HepG2 (cell line): Measurements from ENCODE around the gene IVD. TPM values are rescaled to one million over a fixed set of nuclear protein-coding genes. Genes with fewer than 3 reads are reported as not detected.

Experiments used
- CREM ChIP-seq, 2 experiments: sonication (generic) in 1 of 2; formaldehyde crosslinking in 1 of 2; IDR thresholded peaks; 2 replicates each; pipeline versions ENCODE4 v1.4.0 to v1.6.1; 2016 to 2020; ENCODE audit warnings: antibody characterized with exemption in 1 of 2, mild to moderate bottlenecking in 1 of 2, missing genetic modification reagents in 1 of 2
- GPN1 ChIP-seq: sonication (generic); formaldehyde crosslinking; IDR thresholded peaks from 2 replicates; pipeline ENCODE4 v1.5.1; 2020; ENCODE audit warnings: missing genetic modification reagents, borderline replicate concordance
- RBM22 ChIP-seq: fragments of 200-400 bp; formaldehyde crosslinking; optimal IDR thresholded peaks from 2 replicates; pipeline ENCODE3; 2017; ENCODE audit warnings: mild to moderate bottlenecking, low read length, moderate library complexity
- SIX1 ChIP-seq: sonication (generic); formaldehyde crosslinking; IDR thresholded peaks from 2 replicates; pipeline ENCODE4 v1.4.0; 2020; ENCODE audit warnings: missing genetic modification reagents, borderline replicate concordance
- SMAD3 ChIP-seq: sonication (generic); formaldehyde crosslinking; IDR thresholded peaks from 2 replicates; pipeline ENCODE4 v1.4.0; 2020; ENCODE audit warnings: missing genetic modification reagents
- SP4 ChIP-seq: sonication (generic); formaldehyde crosslinking; IDR thresholded peaks from 2 replicates; pipeline ENCODE4 v1.8.1; 2023; ENCODE audit warnings: mild to moderate bottlenecking, missing genetic modification reagents
- TOE1 ChIP-seq: sonication (generic); formaldehyde crosslinking; IDR thresholded peaks from 2 replicates; pipeline ENCODE4 v1.4.0; 2020; ENCODE audit warnings: mild to moderate bottlenecking, missing genetic modification reagents
- YEATS4 ChIP-seq: sonication (generic); formaldehyde crosslinking; IDR thresholded peaks from 2 replicates; pipeline ENCODE4 v1.4.0; 2020; ENCODE audit warnings: missing genetic modification reagents, borderline replicate concordance
- ZNF564 ChIP-seq: sonication (generic); formaldehyde crosslinking; IDR thresholded peaks from 2 replicates; pipeline ENCODE4 v1.8.1; 2023; ENCODE audit warnings: mild to moderate bottlenecking, missing genetic modification reagents
- ZNF589 ChIP-seq: sonication (generic); formaldehyde crosslinking; conservative IDR thresholded peaks from 2 replicates; pipeline ENCODE4 v1.8.0; 2022; ENCODE audit warnings: mild to moderate bottlenecking, moderate library complexity, missing genetic modification reagents
- ZNF605 ChIP-seq: sonication (generic); formaldehyde crosslinking; IDR thresholded peaks from 2 replicates; pipeline ENCODE4 v1.8.0; 2022; ENCODE audit warnings: mild to moderate bottlenecking, missing genetic modification reagents
- ZNF660 ChIP-seq: sonication (generic); formaldehyde crosslinking; IDR thresholded peaks from 2 replicates; pipeline ENCODE4 v1.5.1; 2020; ENCODE audit warnings: mild to moderate bottlenecking, low read depth, missing genetic modification reagents, borderline replicate concordance
- polyA plus RNA-seq, 8 experiments: library from polyadenylated mRNA; depleted of rRNA in 3 of 8; stranded (reverse) in 7 of 8; unstranded in 1 of 8; fragments of >200 nt; fragmentation: Illumina TruSeq in 4 of 8; extraction: Trizol in 4 of 8; gene quantifications; 2 replicates each; pipeline versions ENCODE4 v1.2.1 to v1.2.3, GENCODE V29; 2011 to 2016; ENCODE audit warnings: low read depth in 4 of 8, missing spikeins in 1 of 8, mixed read lengths in 1 of 8; ENCODE audit not compliant: insufficient read depth in 1 of 8
- total RNA-seq, 5 experiments: library from RNA; depleted of rRNA; stranded (reverse); fragments of >200 nt; fragmentation: Illumina TruSeq; extraction: Trizol; gene quantifications; 2 replicates each; pipeline ENCODE4 v1.2.3, GENCODE V29; 2016; ENCODE audit warnings: low read depth in 1 of 5
- TF ChIP-seq, protein P1 (sequence below): sonication (generic); formaldehyde crosslinking; IDR thresholded peaks from 2 replicates; pipeline ENCODE4 v1.4.0; 2020; ENCODE audit warnings: missing genetic modification reagents, borderline replicate concordance
- TF ChIP-seq, protein P2 (sequence below): sonication (generic); IDR thresholded peaks from 2 replicates; pipeline ENCODE4 v1.6.1; 2016; ENCODE audit warnings: low read depth, borderline replicate concordance
- TF ChIP-seq, protein P3 (sequence below): IDR thresholded peaks from 2 replicates; pipeline ENCODE4 v1.6.1; 2016; ENCODE audit warnings: low read depth
- TF ChIP-seq, protein P4 (sequence below): IDR thresholded peaks from 2 replicates; pipeline ENCODE4 v1.6.1; 2016; ENCODE audit warnings: mild to moderate bottlenecking, missing biosample characterization, missing genetic modification reagents
- TF ChIP-seq, protein P5 (sequence below): sonication (generic); formaldehyde crosslinking; IDR thresholded peaks from 2 replicates; pipeline ENCODE4 v1.5.1; 2020; ENCODE audit warnings: mild to moderate bottlenecking, missing genetic modification reagents
- TF ChIP-seq, protein P6 (sequence below): sonication (generic); formaldehyde crosslinking; IDR thresholded peaks from 2 replicates; pipeline ENCODE4 v1.5.0; 2020; ENCODE audit warnings: mild to moderate bottlenecking, missing genetic modification reagents, moderate library complexity

IVD gene
- total and polyA plus RNA-seq, 2 of the 13 experiments (the other 11 are each of a cell fraction or from before 2014, with no cell fraction given) = 48.0 to 53.9 TPM

DNA sequence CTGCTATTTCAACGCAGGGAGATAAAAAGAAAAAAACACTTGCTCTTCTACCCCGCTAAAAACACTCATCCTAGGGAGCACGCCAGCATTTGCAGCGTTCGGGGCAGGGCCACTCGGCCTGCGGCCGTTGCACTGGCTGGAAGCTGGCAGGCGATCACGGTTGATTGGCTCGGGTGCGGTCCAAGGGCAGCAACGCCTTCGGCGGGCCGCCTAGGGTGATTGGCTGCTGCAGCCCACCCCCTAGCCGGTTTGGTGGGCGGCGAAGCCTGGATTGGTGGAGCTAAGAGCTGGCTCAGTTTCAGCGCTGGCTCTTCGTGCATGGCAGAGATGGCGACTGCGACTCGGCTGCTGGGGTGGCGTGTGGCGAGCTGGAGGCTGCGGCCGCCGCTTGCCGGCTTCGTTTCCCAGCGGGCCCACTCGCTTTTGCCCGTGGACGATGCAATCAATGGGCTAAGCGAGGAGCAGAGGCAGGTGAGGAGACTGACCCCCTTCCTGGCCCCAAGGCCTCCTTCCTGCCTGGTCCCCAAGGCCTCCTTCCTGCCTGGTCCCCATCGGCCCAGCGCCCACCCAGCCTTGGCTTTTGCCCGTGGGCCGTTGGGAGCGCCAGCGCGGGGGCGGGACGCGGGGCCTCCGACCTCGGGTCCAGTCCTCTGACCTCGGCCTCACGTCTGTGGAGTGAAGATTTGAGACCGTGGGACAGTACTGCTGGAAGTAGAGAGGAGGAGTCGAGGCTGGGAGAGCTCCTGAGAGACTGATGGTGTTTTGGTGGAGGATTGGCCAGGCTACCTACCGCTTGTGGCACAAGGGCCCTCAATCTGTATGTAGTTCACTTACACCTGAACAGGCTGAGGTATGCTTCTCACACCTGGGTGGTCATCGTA, at the start of gene IVD (continued):
- TF ChIP-seq CREM (IDR thresholded peaks at IDR 0.05) (peak; percentile 36; the same call in 1 of the 2 replicates), CREM (CRISPR knock-in tag; IDR thresholded peaks at IDR 0.05) (no peak), ZNF589 (CRISPR knock-in tag) (no peak), GPN1 (CRISPR knock-in tag) (peak; percentile 78; the same call in 1 of the 2 replicates), SP4 (peak; percentile 71), ZNF564 (CRISPR knock-in tag) (no peak), ZNF605 (peak; percentile 84), TOE1 (CRISPR knock-in tag) (peak; percentile 85; the same call in 1 of the 2 replicates), SMAD3 (CRISPR knock-in tag) (peak; percentile 49; the same call in 1 of the 2 replicates), RBM22 (no peak), ZNF660 (CRISPR knock-in tag) (no peak), SIX1 (CRISPR knock-in tag) (no peak), YEATS4 (CRISPR knock-in tag) (peak; percentile 65)
- TF ChIP-seq, protein P1, sequence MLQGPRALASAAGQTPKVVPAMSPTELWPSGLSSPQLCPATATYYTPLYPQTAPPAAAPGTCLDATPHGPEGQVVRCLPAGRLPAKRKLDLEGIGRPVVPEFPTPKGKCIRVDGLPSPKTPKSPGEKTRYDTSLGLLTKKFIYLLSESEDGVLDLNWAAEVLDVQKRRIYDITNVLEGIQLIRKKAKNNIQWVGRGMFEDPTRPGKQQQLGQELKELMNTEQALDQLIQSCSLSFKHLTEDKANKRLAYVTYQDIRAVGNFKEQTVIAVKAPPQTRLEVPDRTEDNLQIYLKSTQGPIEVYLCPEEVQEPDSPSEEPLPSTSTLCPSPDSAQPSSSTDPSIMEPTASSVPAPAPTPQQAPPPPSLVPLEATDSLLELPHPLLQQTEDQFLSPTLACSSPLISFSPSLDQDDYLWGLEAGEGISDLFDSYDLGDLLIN = no peak
- TF ChIP-seq, protein P2, sequence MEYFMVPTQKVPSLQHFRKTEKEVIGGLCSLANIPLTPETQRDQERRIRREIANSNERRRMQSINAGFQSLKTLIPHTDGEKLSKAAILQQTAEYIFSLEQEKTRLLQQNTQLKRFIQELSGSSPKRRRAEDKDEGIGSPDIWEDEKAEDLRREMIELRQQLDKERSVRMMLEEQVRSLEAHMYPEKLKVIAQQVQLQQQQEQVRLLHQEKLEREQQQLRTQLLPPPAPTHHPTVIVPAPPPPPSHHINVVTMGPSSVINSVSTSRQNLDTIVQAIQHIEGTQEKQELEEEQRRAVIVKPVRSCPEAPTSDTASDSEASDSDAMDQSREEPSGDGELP = no peak; the same call in 1 of the 2 replicates
- TF ChIP-seq, protein P3, sequence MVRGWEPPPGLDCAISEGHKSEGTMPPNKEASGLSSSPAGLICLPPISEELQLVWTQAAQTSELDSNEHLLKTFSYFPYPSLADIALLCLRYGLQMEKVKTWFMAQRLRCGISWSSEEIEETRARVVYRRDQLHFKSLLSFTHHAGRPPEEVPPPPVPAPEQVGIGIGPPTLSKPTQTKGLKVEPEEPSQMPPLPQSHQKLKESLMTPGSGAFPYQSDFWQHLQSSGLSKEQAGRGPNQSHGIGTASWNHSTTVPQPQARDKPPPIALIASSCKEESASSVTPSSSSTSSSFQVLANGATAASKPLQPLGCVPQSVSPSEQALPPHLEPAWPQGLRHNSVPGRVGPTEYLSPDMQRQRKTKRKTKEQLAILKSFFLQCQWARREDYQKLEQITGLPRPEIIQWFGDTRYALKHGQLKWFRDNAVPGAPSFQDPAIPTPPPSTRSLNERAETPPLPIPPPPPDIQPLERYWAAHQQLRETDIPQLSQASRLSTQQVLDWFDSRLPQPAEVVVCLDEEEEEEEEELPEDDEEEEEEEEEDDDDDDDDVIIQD (CRISPR knock-in tag) = peak; percentile 43; the same call in 1 of the 2 replicates
- TF ChIP-seq, protein P4, sequence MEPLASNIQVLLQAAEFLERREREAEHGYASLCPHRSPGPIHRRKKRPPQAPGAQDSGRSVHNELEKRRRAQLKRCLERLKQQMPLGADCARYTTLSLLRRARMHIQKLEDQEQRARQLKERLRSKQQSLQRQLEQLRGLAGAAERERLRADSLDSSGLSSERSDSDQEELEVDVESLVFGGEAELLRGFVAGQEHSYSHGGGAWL = 0 out of 2 replicates have a peak, but pooled peaks have one; percentile 32
- TF ChIP-seq, protein P5, sequence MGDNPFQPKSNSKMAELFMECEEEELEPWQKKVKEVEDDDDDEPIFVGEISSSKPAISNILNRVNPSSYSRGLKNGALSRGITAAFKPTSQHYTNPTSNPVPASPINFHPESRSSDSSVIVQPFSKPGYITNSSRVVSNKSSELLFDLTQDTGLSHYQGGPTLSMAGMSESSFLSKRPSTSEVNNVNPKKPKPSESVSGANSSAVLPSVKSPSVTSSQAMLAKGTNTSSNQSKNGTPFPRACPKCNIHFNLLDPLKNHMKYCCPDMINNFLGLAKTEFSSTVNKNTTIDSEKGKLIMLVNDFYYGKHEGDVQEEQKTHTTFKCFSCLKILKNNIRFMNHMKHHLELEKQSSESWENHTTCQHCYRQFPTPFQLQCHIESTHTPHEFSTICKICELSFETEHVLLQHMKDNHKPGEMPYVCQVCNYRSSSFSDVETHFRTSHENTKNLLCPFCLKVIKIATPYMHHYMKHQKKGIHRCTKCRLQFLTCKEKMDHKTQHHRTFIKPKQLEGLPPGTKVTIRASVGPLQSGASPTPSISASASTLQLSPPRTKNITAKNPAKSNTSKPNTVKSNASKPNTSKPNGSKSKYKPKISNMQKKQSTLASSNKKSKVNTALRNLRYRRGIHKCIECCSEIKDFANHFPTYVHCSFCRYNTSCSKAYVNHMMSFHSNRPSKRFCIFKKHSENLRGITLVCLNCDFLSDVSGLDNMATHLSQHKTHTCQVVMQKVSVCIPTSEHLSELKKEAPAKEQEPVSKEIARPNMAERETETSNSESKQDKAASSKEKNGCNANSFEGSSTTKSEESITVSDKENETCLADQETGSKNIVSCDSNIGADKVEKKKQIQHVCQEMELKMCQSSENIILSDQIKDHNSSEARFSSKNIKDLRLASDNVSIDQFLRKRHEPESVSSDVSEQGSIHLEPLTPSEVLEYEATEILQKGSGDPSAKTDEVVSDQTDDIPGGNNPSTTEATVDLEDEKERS (CRISPR knock-in tag) = 0 out of 2 replicates have a peak, but pooled peaks have one; percentile 52
- TF ChIP-seq, protein P6, sequence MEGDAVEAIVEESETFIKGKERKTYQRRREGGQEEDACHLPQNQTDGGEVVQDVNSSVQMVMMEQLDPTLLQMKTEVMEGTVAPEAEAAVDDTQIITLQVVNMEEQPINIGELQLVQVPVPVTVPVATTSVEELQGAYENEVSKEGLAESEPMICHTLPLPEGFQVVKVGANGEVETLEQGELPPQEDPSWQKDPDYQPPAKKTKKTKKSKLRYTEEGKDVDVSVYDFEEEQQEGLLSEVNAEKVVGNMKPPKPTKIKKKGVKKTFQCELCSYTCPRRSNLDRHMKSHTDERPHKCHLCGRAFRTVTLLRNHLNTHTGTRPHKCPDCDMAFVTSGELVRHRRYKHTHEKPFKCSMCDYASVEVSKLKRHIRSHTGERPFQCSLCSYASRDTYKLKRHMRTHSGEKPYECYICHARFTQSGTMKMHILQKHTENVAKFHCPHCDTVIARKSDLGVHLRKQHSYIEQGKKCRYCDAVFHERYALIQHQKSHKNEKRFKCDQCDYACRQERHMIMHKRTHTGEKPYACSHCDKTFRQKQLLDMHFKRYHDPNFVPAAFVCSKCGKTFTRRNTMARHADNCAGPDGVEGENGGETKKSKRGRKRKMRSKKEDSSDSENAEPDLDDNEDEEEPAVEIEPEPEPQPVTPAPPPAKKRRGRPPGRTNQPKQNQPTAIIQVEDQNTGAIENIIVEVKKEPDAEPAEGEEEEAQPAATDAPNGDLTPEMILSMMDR (CRISPR knock-in tag) = no peak
